Astrocyte of the cerebellum (primary cell): ENCODE measurements around the gene ATP8A2.

Source experiments
- DNase-seq: peaks from one replicate; pipeline ENCODE4 v3.0.0-alpha.2; 2011; ENCODE audit warnings: low read depth
- H3K4me3 ChIP-seq: 2 replicates; pipeline ENCODE4 v1.5.1; 2011; ENCODE audit warnings: mild to moderate bottlenecking, low read depth, low read length, moderate library complexity
- CTCF ChIP-seq: IDR thresholded peaks from 2 replicates; pipeline ENCODE4 v1.5.1; 2012; ENCODE audit warnings: low read length, low read depth, moderate library complexity, mild to moderate bottlenecking; ENCODE audit errors: missing control alignments
- in situ Hi-C: cut with HindIII; loops from 2 replicates; pipeline ENCODE4 v1.10.0; 2017; ENCODE audit warnings: low sequenced_read_pairs

The ATP8A2 gene

GRCh38 chr13:25753976-25754375 lies 382.2 kb downstream of the ATP8A2 start:
- H3K4me3 ChIP-seq: no peak overlapping the region
- no peak for TF ChIP-seq CTCF
- DNase-seq: no peak
- in situ Hi-C loops: no loop called here

- no peak for TF ChIP-seq CTCF
- H3K4me3 ChIP-seq: no peak overlapping the region
- in situ Hi-C loops: no loop called here
- no peak for DNase-seq
These were observed 384.5 kb downstream of the ATP8A2 start for GRCh38 chr13:25756251-25756650.

GRCh38 chr13:25756912-25757311 lies 385.1 kb downstream of the ATP8A2 start:
- in situ Hi-C loops: no loop called here
- TF ChIP-seq CTCF: peak; percentile 27
- H3K4me3 ChIP-seq: no peak overlapping the region
- DNase-seq: no peak

GRCh38 chr13:25761041-25761440 lies 389.3 kb downstream of the ATP8A2 start:
- DNase-seq: no peak
- TF ChIP-seq CTCF: no peak
- in situ Hi-C loops: no loop called here
- H3K4me3 ChIP-seq: no peak overlapping the region

- no peak for DNase-seq
- in situ Hi-C loops: no loop called here
- no peak overlapping the region for H3K4me3 ChIP-seq
- no peak for TF ChIP-seq CTCF
These were observed 390.5 kb downstream of the ATP8A2 start for GRCh38 chr13:25762281-25762680.

- TF ChIP-seq CTCF: no peak
- H3K4me3 ChIP-seq: no peak overlapping the region
- DNase-seq: no peak
- in situ Hi-C loops: no loop called here
These were observed 391.1 kb downstream of the ATP8A2 start for GRCh38 chr13:25762795-25763377.

GRCh38 chr13:25764378-25764777 lies 392.6 kb downstream of the ATP8A2 start:
- TF ChIP-seq CTCF: no peak
- in situ Hi-C loops: no loop called here
- no peak for DNase-seq

More at GRCh38 chr13:25764378-25764777, 392.6 kb downstream of the ATP8A2 start:
- H3K4me3 ChIP-seq: no peak overlapping the region
